HG02588 (cell line): ENCODE results near the gene L3MBTL3.
A peak's percentile ranks its signal among the peaks of the same experiment; 100 is the strongest.

Source experiments
- ATAC-seq: cut with Tn5 transposase; IDR thresholded peaks from one replicate; pipeline ENCODE4 v1.9.1; 2021; ENCODE audit warnings: mild to moderate bottlenecking, moderate library complexity; ENCODE audit not compliant: unreplicated experiment

L3MBTL3 gene

GRCh38 chr6:130018292-130018743, at the start of gene L3MBTL3:
L3MBTL3 (plus strand) TSS chr6:130018581; CDS start chr6:130042700, 24,119 bp downstream.
- peak; percentile 65 for ATAC-seq

- no peak for ATAC-seq
These were observed 49.3 kb upstream of the L3MBTL3 start for GRCh38 chr6:129969064-129969463.

- ATAC-seq = no peak
These were observed 42.3 kb upstream of the L3MBTL3 start for GRCh38 chr6:129976110-129976509.

DNA sequence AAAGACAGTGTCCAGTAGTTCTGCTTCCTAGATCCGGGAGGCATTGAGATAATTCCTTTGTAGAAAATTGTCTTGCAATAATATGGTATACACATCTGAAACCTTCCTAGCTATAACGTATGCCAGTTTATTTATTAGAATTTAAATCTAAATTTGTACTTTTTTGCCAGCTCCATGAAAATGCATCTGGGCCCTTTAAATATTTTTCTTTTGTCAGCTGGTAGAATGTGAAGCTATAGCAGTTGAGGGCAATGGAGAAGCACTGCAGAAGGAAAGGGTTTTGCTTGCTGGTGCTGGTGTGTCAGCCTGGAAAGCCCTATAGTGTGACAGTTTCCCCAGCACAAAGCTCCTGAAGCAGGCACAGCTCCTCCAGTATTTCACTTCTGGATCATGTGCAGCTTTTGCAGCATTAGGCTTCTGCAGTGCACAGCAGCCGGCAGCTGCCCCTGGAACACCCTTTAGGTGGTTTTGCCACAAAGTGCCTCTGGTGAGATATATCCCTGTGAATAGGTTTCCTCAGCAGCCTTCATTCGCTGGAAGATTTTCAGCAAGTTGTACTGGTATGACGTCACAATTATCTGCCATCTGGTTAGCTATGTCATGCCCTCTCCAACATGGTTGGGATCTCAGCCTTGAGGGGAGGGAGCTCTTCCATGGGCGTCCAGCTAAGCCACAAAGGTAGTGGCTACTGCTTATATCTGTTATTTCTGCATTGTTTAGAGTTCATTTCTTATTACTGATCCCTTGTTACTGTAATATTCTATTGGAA, 40.0 kb upstream of the L3MBTL3 start:
- ATAC-seq = no peak

GRCh38 chr6:129980821-129981220, 37.6 kb upstream of the L3MBTL3 start:
- ATAC-seq = no peak

- ATAC-seq = no peak
These were observed 36.8 kb upstream of the L3MBTL3 start for GRCh38 chr6:129981598-129981997.

- ATAC-seq = no peak
These were observed 29.0 kb upstream of the L3MBTL3 start for GRCh38 chr6:129989396-129989795.

DNA sequence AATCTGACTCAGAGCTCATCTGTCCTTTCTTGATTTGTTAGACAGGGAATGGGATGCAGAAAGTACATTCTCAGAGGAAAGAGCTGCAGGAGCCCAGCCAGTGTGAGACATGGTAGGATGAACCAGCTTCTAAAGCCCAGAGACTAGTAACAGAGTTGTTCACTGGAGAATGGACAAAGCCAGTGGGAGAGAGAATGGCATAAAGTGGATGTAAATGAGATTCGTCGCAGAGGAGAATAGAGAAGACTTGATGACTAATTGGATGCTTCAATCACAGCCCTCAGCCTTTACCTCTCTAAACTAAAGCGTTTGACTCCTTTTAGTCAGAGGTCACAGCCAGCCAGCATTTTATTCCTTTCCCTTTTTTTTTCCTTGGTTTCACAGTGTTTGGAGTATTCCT, 25.5 kb upstream of the L3MBTL3 start:
- ATAC-seq = no peak

DNA sequence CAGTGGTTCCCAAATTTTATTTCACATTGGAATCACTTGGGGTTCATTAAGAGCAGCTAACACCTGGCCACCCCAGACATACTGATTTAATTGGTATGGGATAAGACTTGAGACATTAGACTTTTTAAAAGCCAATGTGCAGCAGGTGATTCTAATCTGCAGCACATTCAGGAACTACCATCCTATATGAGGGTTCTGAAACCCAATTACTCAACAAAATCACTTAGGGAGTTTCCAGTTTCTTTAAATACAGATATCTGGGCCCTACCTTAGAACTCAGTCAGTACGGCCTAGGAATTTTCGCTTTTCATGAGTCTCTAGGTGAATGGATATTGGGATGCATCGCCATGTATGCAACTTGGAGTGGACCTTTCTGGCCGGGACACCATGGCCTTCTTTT, 24.0 kb upstream of the L3MBTL3 start:
- ATAC-seq = no peak

- no peak for ATAC-seq
These were observed 22.0 kb upstream of the L3MBTL3 start for GRCh38 chr6:129996387-129996786.

- no peak for ATAC-seq
These were observed 17.6 kb upstream of the L3MBTL3 start for GRCh38 chr6:130000526-130001421.

DNA sequence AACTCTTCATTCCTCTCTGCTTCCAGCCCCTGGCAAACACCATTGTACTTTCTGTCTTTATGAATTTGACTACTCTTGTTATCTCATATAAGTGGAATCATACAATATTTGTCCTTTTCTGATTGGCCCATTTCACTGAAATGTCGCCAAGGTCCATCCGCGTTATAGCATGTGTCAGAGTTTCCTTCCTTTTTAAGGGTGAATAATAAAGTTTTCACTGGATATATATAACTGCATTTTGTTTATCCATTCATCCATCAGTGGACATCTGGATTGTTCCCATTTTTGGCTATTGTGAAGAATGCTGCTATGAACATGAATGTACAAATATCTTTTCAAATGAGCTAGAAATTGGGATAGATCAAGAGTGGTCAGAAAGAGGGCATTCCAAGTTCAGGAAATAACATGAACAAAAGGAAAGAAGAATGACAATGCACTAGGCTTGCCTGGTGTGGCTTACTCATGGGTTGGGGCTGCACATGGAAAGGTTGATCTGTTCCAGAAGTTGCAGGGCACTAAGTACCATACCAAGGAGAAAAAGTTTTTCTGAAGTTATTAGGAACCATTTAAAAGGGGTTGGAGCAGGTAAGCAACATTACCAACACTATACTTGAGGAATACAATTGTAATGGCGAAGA, 10.0 kb upstream of the L3MBTL3 start:
- no peak for ATAC-seq

- ATAC-seq = no peak
These were observed 9.2 kb upstream of the L3MBTL3 start for GRCh38 chr6:130009146-130009545.

- ATAC-seq = no peak
These were observed 8.0 kb upstream of the L3MBTL3 start for GRCh38 chr6:130010387-130010786.

DNA sequence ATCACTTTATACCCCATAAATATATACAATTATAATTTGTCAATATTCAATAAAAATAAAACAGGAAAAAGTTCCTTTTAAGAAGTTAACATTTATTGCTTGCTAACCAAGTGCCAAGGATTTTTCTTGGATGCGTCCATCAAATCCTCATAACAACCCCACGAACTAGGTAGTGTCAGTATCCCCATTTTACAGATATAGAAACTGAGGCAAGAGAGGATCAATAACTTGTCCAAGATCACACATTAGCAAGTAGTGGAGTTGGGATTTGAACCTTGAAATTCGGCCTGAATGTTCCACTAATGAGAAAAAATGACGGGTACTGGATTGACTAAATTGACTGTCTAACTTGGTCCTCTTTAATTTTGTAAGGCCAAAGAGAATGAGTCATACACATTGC, 5.7 kb upstream of the L3MBTL3 start:
- no peak for ATAC-seq

DNA sequence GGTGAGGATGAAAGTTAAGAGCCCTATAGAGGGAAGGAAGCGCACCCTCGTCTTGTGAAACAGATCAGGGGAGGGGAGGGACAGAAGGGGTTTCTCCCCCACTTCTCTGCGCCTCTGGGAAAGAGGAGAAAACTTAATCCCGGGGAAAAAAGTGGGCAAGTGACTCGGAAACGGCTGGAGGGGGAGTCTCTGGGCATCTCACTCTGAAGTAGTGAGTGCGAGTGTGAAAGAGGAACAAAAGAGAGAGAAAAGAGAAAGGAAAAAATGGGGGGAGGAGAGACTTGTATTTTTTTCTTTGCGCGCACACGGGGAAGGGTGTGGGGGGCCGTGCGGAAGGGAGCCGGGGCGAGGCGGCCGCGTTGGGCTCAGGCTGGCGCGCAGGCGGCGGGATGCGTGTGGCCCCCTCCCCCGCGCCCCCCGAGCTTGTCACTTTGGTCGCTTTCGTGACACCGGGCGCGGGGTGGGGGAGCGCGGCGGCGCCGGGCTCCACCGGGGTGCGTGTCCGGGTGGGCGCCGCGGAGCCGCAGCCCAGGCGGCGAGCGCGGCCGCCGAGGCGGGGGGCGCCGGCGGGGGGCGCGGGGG, 454 bp downstream of the L3MBTL3 start:
- ATAC-seq = peak; percentile 21

GRCh38 chr6:130019326-130020072, 1.1 kb downstream of the L3MBTL3 start:
- ATAC-seq = peak; percentile 26

- ATAC-seq = no peak
These were observed 1.9 kb downstream of the L3MBTL3 start for GRCh38 chr6:130020073-130020906.

GRCh38 chr6:130020907-130021629, 2.7 kb downstream of the L3MBTL3 start:
- peak; percentile 55 for ATAC-seq
